Neural crest cell (in vitro differentiated cells): Measurements from ENCODE around the gene PTGDR2. TPM values are rescaled to one million over a fixed set of nuclear protein-coding genes. Genes with fewer than 3 reads are reported as not detected.

Source experiments
- DNase-seq: peaks from one replicate; pipeline ENCODE4 v3.0.0; 2021; ENCODE audit warnings: low read depth, mixed read lengths, low spot score
- H3K27ac Mint-ChIP-seq: one replicate; pipeline ENCODE4 v1.8.0; 2021; ENCODE audit warnings: mild to moderate bottlenecking, mixed read lengths; ENCODE audit not compliant: unreplicated experiment
- H3K27me3 Mint-ChIP-seq: 2 replicates; pipeline ENCODE4 v1.8.0; 2021; ENCODE audit warnings: low read depth, mild to moderate bottlenecking, mixed read lengths
- H3K36me3 Mint-ChIP-seq: 2 replicates; pipeline ENCODE4 v1.8.0; 2021; ENCODE audit warnings: low read depth, mild to moderate bottlenecking, mixed read lengths
- H3K4me1 Mint-ChIP-seq: 2 replicates; pipeline ENCODE4 v1.8.0; 2021; ENCODE audit warnings: mixed read lengths
- H3K4me3 Mint-ChIP-seq: one replicate; pipeline ENCODE4 v1.8.0; 2021; ENCODE audit warnings: mild to moderate bottlenecking, mixed read lengths
- H3K9me3 Mint-ChIP-seq: 2 replicates; pipeline ENCODE4 v1.8.0; 2021; ENCODE audit warnings: mixed read lengths
- CTCF ChIP-seq: fragments of 200-600 bp; sonication (generic); conservative IDR thresholded peaks from 2 replicates; pipeline ENCODE4 v1.5.0; 2021; ENCODE audit warnings: antibody characterized with exemption, mild to moderate bottlenecking
- total RNA-seq: library from RNA; stranded (reverse); gene quantifications from 2 replicates; pipeline ENCODE4 v1.2.1, GENCODE V29; 2021

The PTGDR2 gene
- total RNA-seq, 1 donor from 2014 or later, result 0.16 TPM

DNA sequence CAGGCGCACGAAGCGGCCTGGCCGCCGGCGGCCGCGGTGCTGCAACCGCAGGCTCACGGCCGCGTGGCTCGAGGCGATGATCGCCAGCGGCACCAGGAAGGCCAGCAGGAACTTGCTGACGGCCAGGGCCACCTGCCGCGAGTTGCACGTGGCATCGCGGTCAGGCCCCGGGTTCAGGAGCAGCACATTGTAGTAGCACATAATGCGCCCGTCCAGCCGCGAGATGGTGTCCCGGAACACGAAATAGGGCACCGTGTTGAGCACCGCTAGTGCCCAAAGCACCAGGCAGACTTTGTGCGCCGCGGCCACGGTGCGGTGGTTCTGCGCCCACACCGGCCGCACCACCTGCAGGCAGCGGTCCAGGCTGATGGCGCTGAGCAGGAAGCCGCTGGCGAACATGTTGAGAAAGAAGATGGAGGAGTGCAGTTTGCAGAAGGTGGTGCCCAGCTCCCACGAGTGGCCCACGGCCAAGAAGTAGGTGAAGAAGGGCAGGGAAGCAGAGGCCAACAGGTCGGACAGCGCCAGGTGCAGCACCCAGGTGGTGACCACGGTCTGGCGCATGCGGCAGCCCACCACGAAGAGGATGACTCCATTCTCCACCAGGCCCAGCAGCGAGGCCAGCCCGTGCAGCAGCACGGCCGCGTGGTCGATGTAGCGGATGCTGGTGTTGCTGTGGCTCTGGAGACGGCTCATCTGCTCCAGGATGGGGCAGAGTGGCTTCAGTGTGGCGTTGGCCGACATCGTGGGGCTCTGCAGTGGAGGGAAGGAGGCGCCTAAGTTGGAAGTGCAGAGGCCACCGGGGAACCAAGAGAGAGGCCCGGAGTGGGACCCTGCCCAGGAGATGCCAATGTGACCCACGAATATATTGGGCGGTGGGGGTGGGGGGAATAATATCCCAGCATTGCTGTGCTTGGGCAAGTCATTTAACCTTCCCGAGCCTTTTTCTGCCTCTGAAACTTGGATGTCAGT, 2.5 kb downstream of the PTGDR2 start:
- DNase-seq, result no peak
- no peak for TF ChIP-seq CTCF
- no peak overlapping the region for H3K27ac Mint-ChIP-seq
- no peaks in the 10 kb centered on the region for H3K9me3 Mint-ChIP-seq
- H3K27me3 Mint-ChIP-seq, result no peaks in the 10 kb centered on the region
- H3K4me1 Mint-ChIP-seq, result no peaks in the 10 kb centered on the region
- H3K4me3 Mint-ChIP-seq, result no peak overlapping the region
- H3K36me3 Mint-ChIP-seq, result no peaks in the 10 kb centered on the region

- no peak for DNase-seq
Observed at GRCh38 chr11:60852117-60852981, 3.4 kb downstream of the PTGDR2 start.

GRCh38 chr11:60851327-60852104, 4.2 kb downstream of the PTGDR2 start:
- DNase-seq, result no peak
- no peak for TF ChIP-seq CTCF
- Mint-ChIP-seq H3K36me3 (no peaks in the 10 kb centered on the region), H3K27ac (no peak overlapping the region), H3K4me1 (no peaks in the 10 kb centered on the region), H3K27me3 (no peaks in the 10 kb centered on the region), H3K4me3 (no peak overlapping the region), H3K9me3 (no peaks in the 10 kb centered on the region)

More at GRCh38 chr11:60852117-60852981, 3.4 kb downstream of the PTGDR2 start:
- no peak for TF ChIP-seq CTCF
- Mint-ChIP-seq H3K9me3 (no peaks in the 10 kb centered on the region), H3K36me3 (no peaks in the 10 kb centered on the region), H3K4me1 (no peaks in the 10 kb centered on the region), H3K27ac (no peak overlapping the region), H3K27me3 (no peaks in the 10 kb centered on the region), H3K4me3 (no peak overlapping the region)

DNA sequence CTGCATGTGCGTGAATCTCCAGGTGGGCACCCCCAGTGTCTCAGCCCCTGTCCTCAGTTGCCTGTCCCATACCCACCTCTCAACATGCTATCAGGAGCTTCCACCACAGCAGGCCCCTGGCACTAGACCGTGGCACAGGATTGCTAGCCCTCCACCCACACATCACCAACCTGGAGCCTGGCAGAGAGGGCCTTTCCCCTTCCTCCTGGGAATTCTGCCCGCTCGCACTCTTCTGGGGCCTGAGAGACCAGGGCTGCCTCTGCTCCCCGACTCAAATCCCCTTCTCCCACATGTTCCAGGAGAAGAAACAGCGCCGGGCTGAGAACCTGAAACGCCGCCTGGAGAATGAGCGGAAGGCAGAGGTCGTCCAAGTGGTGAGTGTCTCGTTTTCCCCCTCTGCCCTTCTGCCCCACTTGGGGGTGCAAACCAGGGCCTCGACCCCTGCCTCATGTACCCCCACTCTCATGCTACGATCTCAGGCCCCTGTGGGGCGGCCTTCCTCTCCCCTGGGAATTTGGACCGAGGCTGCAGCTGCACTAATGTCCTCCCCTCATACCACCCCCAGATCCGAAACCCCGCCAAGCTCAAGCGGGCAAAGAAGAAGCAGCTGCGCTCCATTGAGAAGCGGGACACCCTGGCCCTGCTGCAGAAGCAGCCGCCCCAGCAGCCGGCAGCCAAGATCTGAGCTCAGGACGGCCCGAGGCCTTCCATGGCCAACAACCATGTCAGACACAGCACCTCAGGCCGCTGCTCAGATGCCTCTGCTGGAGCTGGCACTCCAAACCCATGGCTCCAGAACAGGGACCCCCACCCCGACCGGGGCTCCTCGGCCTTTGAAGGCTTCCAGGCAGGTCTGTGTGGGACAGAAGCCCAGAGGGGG, 5.9 kb downstream of the PTGDR2 start:
- no peak for TF ChIP-seq CTCF
- Mint-ChIP-seq H3K36me3 (no peaks in the 10 kb centered on the region), H3K27ac (no peak overlapping the region), H3K9me3 (no peaks in the 10 kb centered on the region), H3K27me3 (no peaks in the 10 kb centered on the region), H3K4me3 (no peak overlapping the region), H3K4me1 (peaks cover 7% of the 10 kb centered on the region)
- no peak for DNase-seq
